Skeletal muscle satellite cell (primary cell): ENCODE results near the gene B3GALNT2.
"Not testable (repeated sequence)": the region's sequence is repeated elsewhere in the genome, so short reads cannot be mapped to it uniquely, and the experiment has no call there.

Experiments
- H3K27me3 ChIP-seq: 2 replicates; pipeline ENCODE4 v1.7.0; 2013; ENCODE audit warnings: low read length; ENCODE audit not compliant: control insufficient read depth, insufficient read depth
- H3K36me3 ChIP-seq: 2 replicates; pipeline ENCODE4 v1.7.0; 2013; ENCODE audit warnings: mild to moderate bottlenecking, control low read depth, low read length; ENCODE audit not compliant: insufficient read depth
- H3K4me1 ChIP-seq: 2 replicates; pipeline ENCODE4 v1.7.0; 2013; ENCODE audit warnings: low read length; ENCODE audit not compliant: control insufficient read depth, insufficient read depth
- H3K4me2 ChIP-seq: 2 replicates; pipeline ENCODE4 v1.7.0; 2013; ENCODE audit warnings: mild to moderate bottlenecking, low read length
- H3K4me3 ChIP-seq: 2 replicates; pipeline ENCODE4 v1.7.0; 2013; ENCODE audit warnings: low read length
- H3K9ac ChIP-seq: 2 replicates; pipeline ENCODE4 v1.7.0; 2013; ENCODE audit warnings: mild to moderate bottlenecking, low read depth, low read length, moderate library complexity
- H3K9me3 ChIP-seq: replicated peaks from 2 replicates; pipeline ENCODE4 v1.7.0; 2013; ENCODE audit warnings: mild to moderate bottlenecking, control low read depth, low read length

B3GALNT2 gene

DNA sequence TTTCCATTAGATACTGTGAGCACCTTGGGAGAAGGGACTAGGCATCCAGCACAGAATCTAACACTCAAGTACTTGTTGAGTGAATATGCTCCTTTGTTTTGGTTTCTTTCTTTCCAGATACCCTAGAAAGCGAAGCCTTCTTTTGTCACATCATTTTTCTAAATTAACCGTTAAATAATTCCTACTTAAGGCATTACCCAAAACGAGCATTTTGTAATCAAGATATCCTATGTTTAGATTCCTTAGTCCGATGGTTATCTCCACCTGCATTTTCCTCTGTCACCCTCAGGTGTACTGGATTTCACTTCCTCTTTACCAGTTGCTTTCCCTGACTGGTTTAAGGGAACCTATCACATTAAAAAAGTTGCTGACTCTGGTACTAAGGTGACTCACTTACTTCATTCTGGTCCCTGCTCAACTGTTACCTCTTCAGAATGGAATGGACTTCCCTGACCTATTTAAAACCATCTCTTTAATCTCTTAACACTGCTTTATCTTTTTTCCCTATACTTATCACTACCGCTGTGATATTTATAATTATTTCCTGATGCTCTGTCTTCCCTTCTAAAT, 3.2 kb downstream of the B3GALNT2 start:
- H3K36me3 ChIP-seq, result no peaks in the 10 kb centered on the region
- H3K9me3 ChIP-seq, result no peaks in the 10 kb centered on the region
- no peak overlapping the region for H3K4me2 ChIP-seq
- H3K4me3 ChIP-seq, result no peak overlapping the region
- no peak overlapping the region for H3K9ac ChIP-seq
- peaks cover 3% of the 10 kb centered on the region for H3K4me1 ChIP-seq
- H3K27me3 ChIP-seq, result no peaks in the 10 kb centered on the region

DNA sequence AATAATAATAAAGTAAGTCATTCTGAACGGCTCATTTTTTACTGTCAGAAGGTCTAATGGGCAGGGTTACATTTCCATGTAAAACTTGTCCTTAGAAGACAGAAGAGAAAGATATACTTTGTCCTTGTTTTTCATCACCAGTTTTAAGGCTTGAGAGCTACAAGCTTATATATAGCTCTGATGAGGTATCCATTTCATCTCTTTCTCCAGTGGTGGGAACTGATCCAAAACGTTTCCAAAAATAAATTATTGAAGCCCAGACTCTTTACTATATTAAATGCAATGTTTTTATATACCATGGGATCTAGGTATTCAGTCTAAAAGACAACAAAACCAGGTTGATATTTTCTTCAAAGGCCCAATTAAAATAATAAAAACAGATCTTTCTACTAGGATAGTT, 8.7 kb downstream of the B3GALNT2 start:
- Histone ChIP-seq H3K9ac (no peak overlapping the region), H3K4me2 (no peak overlapping the region), H3K36me3 (peaks cover 32% of the 10 kb centered on the region), H3K4me3 (no peak overlapping the region), H3K4me1 (no peaks in the 10 kb centered on the region), H3K9me3 (no peaks in the 10 kb centered on the region), H3K27me3 (no peaks in the 10 kb centered on the region)

DNA sequence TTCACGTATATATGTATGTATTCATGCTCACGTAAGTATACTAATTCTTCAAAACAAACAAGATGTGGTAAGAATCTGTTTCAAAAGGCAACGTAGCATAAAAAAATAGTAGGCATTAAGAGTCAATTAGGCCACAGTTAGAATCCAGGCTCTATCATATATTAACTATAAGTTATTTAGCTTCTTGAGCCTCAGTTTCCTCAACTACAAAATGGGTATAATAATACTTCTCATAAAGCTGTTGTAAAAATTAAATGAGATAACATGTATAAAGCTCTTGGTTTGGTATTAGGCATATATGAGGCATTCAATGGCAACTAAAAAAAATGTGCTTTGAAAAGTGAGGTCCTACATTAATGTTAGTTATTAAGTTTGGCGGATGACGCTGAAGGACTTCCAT, 9.2 kb downstream of the B3GALNT2 start:
- no peaks in the 10 kb centered on the region for H3K9me3 ChIP-seq
- H3K4me3 ChIP-seq, result no peak overlapping the region
- no peak overlapping the region for H3K9ac ChIP-seq
- H3K4me2 ChIP-seq, result no peak overlapping the region
- H3K4me1 ChIP-seq, result no peaks in the 10 kb centered on the region
- H3K36me3 ChIP-seq, result peaks cover 32% of the 10 kb centered on the region
- no peaks in the 10 kb centered on the region for H3K27me3 ChIP-seq

DNA sequence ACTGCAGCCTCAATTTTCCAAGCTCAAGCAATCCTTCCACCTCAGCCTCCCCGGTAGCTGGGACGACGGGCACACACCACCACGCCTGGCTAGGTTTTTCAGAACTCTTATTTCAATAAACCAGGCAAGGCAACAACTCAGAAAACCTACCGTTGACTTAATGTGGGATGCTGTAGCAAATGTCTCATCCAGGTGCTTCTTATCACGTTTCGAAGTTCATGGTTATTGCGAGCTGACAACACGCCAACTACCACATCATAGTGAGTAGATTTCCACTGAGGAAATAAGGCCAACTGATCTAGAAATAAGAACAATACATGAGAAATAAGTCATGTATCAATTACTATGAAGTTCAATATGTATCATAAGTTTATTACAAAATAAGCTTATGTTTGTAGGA, 9.7 kb downstream of the B3GALNT2 start:
- Histone ChIP-seq H3K27me3 (no peaks in the 10 kb centered on the region), H3K4me2 (no peak overlapping the region), H3K36me3 (peaks cover 32% of the 10 kb centered on the region), H3K9me3 (no peaks in the 10 kb centered on the region), H3K4me3 (no peak overlapping the region), H3K4me1 (no peaks in the 10 kb centered on the region), H3K9ac (no peak overlapping the region)

DNA sequence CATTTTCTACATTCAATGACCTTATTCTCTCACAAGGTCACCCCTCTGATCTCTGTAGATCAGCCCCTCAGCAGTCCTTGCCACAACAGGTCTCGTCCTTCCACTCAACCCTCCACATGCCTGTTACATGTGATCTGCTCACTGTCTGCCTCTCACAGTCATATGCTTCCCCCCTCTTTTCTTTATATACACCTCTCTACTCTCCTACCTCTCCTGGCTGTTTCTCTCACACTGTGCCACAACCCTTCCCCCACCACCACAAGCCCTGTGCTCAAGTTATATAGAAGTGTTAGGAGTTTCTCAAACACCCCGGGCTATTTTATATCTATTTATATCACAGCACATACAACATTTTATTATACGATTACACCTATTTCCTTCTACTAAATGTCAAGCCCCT, 12.6 kb downstream of the B3GALNT2 start:
- H3K4me1 ChIP-seq, result no peaks in the 10 kb centered on the region
- no peak overlapping the region for H3K4me2 ChIP-seq
- no peak overlapping the region for H3K4me3 ChIP-seq
- H3K9ac ChIP-seq, result no peak overlapping the region
- no peaks in the 10 kb centered on the region for H3K27me3 ChIP-seq
- peaks cover 38% of the 10 kb centered on the region for H3K36me3 ChIP-seq
- no peaks in the 10 kb centered on the region for H3K9me3 ChIP-seq

DNA sequence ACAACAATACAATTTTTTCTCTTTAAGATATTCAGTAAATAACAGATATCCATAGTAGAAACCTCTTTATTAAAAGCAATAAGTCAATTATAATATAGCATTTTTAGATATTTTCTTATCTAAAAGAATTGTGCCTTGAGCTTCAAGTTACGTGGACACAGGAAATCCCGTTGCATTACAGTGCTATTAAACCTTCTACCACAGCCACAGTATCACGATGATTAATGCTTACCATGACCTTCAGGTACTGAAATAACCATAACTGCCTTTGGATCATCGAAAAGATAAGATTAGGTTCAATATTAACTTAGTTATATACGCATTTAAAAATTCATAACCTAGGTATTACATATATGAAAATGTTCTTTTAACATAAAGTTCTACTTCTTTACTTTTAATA, 17.9 kb downstream of the B3GALNT2 start:
- no peak overlapping the region for H3K4me2 ChIP-seq
- H3K4me1 ChIP-seq, result no peaks in the 10 kb centered on the region
- peaks cover 31% of the 10 kb centered on the region for H3K36me3 ChIP-seq

DNA sequence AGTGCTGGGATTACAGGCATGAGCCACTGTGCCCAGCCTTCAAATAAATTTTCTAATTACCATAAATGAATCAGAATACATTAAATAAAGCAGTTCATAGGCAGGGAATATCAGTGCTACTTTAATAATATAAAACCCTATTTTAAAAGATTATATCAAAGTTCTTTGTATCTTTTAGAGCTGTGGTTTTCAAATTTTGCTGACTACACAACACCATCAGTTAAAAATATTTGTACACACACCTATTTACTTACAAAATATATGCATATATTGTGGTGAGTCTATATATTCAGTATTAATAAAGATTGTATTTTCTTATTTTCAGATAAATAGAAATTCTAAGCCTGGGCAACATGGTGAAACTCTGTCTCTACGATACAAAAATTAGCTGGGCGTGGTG, 18.7 kb downstream of the B3GALNT2 start:
- Histone ChIP-seq H3K4me1 (no peaks in the 10 kb centered on the region), H3K4me3 (no peak overlapping the region), H3K36me3 (peaks cover 31% of the 10 kb centered on the region), H3K9ac (no peak overlapping the region), H3K27me3 (no peaks in the 10 kb centered on the region), H3K9me3 (no peaks in the 10 kb centered on the region), H3K4me2 (no peak overlapping the region)

More for the DNA sequence above, 17.9 kb downstream of the B3GALNT2 start:
- no peaks in the 10 kb centered on the region for H3K9me3 ChIP-seq
- H3K9ac ChIP-seq, result no peak overlapping the region
- H3K27me3 ChIP-seq, result no peaks in the 10 kb centered on the region
- no peak overlapping the region for H3K4me3 ChIP-seq

DNA sequence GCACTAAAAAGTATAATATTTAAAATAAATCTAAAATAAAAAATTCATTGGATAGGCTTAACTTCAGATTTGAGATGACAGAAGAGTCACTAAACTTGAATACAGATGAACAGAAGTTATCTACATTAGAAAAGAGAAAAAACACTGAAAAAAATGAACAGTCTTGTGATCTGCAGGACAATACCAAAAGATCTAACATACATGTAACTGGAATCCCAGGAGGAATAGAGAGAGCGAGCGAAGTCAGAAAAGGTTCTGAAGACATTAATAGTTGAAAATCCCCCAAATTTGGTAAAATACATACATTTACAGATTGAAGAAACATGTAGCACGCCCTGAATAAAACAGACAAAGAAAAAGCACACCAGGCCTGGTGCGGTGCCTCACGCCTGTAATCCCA, 21.2 kb downstream of the B3GALNT2 start:
- Histone ChIP-seq H3K27me3 (no peaks in the 10 kb centered on the region), H3K4me2 (no peak overlapping the region), H3K4me3 (no peak overlapping the region), H3K9me3 (no peaks in the 10 kb centered on the region), H3K4me1 (no peaks in the 10 kb centered on the region), H3K36me3 (peaks cover 54% of the 10 kb centered on the region), H3K9ac (no peak overlapping the region)

DNA sequence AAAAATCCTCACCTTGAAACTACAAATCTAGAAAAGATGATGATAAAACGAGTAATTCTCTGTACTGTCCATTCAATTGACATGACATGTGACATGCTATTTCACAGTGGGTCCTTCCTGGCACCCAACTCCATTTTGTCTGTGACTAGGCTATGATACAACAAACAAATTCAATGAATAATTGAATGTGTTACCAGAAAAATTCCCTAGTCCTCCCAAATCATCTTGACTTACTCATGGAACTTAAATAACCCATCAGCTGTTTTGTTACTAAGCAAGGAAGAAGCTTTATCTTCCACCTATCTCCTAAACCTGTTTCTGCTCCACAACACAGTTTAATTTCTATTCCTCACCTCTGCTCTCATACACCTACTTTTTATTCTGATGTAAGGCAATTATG, 30.4 kb downstream of the B3GALNT2 start:
- peaks cover 21% of the 10 kb centered on the region for H3K36me3 ChIP-seq

DNA sequence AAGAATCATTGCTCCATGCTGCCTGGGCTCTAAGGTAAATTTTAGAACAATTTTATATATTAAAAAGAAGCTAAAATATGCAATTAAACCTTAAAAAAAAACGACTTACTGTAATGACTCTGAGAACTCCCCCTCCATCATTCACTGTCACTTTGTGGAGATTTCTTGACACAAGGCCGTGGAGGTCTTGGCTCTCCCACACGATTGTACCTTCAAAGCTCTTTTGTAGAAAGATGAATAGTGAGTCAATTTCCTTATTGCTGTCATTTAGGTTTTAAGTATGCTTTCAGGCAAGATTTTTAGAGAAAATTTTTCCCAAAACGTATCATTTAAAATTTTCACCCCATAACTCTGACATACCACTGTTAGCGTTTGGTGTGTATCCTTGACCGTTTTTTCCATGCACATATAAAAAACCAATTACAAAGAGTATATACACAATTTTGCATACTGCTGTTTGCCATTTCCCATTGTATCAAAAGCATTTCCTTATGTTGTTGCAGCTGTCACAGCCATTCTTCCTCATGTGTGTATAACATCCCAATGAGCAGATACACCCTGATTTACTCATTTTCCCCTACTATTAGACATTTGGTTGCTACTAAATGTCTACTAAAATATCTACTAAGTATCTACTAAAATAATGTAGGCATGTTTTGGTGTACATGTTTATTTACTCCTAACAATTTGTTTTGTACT, 33.4 kb downstream of the B3GALNT2 start:
- no peak overlapping the region for H3K4me2 ChIP-seq
- peaks cover 6% of the 10 kb centered on the region for H3K4me1 ChIP-seq
- no peaks in the 10 kb centered on the region for H3K9me3 ChIP-seq
- peaks cover 7% of the 10 kb centered on the region for H3K36me3 ChIP-seq
- no peaks in the 10 kb centered on the region for H3K27me3 ChIP-seq
- H3K9ac ChIP-seq, result no peak overlapping the region
- no peak overlapping the region for H3K4me3 ChIP-seq

More for the DNA sequence above, 30.4 kb downstream of the B3GALNT2 start:
- Histone ChIP-seq H3K9ac (no peak overlapping the region), H3K27me3 (no peaks in the 10 kb centered on the region), H3K4me2 (no peak overlapping the region), H3K4me3 (no peak overlapping the region), H3K9me3 (no peaks in the 10 kb centered on the region), H3K4me1 (peaks cover 5% of the 10 kb centered on the region)

DNA sequence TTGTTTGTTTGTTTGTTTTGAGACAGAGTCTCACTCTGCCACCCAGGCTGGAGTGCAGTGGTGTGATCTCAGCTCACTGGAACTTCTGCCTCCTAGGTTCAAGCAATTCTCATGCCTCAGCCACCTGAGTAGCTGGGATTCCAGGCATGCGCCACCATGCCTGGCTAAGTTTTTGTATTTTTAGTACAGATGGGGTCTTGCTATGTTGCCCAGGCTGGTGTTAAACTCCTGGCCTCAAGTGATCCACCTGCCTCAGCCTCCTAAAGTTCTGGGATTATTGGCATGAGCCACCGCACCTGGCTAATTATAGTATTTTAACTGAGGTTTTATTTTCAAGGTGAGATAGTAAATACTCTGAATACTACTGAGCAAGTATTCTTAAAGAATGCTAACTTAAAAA, 34.4 kb downstream of the B3GALNT2 start:
- not testable (repeated sequence) for H3K4me1 ChIP-seq, H3K4me2 ChIP-seq, H3K36me3 ChIP-seq, H3K9ac ChIP-seq, H3K9me3 ChIP-seq, H3K27me3 ChIP-seq, H3K4me3 ChIP-seq

DNA sequence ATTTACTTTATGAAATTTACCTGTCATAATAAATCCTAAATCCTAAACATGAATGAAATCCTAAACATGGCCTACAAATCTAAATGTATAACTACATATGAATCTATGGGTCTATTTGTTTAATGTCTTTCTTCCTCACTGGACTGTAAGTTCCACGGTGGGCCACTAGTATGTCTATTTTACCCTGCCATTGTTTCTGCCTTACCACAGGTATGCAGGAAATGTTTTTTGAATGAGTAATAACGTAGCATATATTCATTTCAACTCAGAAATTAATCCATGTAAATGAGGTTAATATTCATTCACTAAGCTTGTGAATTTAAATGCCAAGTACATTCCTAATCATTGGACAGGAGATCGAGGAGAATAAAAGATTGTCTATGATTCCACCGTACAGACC, 35.3 kb downstream of the B3GALNT2 start:
- Histone ChIP-seq H3K4me3 (no peak overlapping the region), H3K4me2 (no peak overlapping the region), H3K9me3 (no peaks in the 10 kb centered on the region), H3K4me1 (peaks cover 6% of the 10 kb centered on the region), H3K9ac (no peak overlapping the region), H3K36me3 (peaks cover 8% of the 10 kb centered on the region), H3K27me3 (no peaks in the 10 kb centered on the region)
